Medulla oblongata (tissue), 1 donor: ENCODE measurements around the gene BPTF.
"Not testable (repeated sequence)": the region's sequence is repeated elsewhere in the genome, so short reads cannot be mapped to it uniquely, and the experiment has no call there.

ENCODE experiments used
- DNase-seq: peaks from one replicate; pipeline ENCODE4 v3.0.0-alpha.2; 2015; ENCODE audit errors: extremely low spot score

BPTF gene

DNA sequence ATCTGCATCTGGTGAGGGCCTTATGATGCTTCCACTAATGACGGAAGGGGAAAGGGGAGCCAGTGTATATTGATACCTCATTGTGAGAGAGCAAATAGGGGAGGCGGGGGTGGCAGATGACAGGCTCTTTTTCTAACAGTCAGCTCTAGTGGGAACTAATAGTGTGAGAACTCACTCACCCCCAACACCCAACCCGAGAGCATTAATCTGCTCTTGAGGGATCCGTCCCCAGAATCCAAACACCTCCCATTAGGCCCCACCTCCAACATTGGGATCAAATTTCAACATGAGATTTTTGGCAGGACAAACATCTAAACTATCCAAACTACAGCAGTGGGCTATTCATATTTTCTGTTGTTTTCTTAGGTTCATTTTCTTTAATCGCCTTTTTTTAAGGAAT lies 54.4 kb downstream of the BPTF start:
- DNase-seq = no peak

DNA sequence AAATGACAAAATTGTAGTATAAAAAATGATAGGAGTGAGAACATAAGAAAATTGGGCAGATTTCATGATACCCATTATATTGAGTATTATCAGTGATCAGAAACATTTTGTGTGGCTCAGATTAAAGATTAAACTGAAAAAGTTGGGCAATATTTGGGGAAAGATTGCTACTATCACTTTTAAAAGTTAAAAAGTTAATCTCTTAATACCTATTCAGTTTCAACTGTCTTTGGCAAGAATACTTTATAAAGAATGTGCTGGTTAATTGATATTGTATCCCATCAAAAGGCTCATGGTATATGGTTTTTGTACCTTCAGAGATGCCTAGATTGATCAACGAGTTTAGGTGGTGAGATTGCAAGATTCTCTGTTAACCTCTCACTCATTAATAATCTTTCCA lies 55.8 kb downstream of the BPTF start:
- no peak for DNase-seq

DNA sequence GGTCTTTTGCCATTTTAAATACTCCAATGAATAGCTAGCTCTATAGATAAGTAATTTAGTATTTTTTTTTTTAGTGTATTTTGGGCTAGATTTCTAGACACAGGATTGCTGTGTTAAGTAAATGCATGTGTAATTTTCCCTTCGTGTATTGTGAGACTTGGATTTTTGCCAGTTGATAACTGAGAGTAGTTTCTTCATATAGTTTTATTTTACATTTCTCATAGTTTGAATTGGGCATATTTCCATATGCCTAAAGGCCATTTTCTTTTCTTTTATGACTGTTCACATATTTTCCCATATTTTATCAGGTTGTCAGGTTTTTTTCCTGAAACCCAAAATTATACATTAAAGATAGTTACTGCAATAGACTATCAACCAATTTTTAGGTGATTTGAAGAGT lies 59.4 kb downstream of the BPTF start:
- DNase-seq = no peak

DNA sequence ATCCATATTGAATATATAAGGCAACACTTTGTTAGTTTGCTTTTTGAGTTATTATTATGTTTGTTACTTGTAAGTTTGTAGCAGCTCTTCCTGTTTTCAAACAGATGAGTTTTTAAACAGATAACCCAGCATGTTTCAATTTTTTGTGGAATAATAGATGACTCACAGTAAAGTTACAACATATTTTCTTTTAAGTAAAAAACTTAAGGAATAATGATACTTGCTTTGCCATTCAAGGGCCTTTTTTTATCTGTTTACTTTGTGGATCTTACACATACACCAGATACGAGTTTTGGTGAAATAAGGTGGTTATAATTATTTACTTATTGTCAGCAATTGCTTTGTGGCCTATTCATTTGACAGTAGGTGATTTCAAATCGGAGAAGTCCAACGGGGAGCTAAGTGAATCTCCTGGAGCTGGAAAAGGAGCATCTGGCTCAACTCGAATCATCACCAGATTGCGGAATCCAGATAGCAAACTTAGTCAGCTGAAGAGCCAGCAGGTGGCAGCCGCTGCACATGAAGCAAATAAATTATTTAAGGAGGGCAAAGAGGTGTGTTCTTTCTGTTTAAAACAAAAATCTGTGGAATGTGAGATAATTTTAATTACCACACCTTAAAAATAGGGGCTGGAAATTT lies 66.3 kb downstream of the BPTF start:
- DNase-seq = peak; percentile 47

DNA sequence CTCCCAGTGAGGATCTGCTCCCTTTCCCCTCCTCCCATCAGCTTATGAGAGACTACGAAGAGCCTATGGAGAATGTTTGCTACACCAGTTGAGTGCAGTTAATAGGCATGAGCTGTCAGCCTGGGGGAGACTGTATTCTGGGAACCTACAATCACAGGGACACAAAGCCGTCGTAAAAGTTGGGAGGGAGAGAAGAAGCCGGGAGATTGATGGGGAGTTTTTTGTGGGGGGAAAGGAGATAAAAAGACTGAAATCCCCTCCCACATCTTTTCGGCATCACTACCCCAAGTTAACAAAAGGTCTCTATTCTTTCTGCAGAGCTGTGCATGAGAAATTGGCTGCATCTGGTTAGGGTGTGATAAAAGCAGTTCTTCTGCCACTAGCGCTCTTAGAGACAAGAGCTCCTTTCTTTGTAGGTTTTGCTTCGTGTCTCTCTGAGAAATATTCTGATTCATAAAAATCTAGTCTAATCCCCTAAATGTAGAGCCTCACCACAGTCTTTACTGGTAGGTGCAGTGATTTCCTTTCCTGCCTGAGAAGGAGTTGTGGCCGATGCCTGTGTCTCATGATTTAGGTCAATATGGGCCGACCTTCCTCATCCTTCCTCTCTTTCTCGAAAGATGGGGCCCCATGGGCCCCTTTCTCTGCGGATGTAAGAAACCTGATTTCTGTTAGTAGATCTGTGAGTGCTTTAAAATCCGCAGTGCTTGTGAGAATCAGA lies 77.4 kb downstream of the BPTF start:
- DNase-seq = peak; percentile 73

GRCh38 chr17:67905298-67905697 lies 80.0 kb downstream of the BPTF start:
- DNase-seq = not testable (repeated sequence)

DNA sequence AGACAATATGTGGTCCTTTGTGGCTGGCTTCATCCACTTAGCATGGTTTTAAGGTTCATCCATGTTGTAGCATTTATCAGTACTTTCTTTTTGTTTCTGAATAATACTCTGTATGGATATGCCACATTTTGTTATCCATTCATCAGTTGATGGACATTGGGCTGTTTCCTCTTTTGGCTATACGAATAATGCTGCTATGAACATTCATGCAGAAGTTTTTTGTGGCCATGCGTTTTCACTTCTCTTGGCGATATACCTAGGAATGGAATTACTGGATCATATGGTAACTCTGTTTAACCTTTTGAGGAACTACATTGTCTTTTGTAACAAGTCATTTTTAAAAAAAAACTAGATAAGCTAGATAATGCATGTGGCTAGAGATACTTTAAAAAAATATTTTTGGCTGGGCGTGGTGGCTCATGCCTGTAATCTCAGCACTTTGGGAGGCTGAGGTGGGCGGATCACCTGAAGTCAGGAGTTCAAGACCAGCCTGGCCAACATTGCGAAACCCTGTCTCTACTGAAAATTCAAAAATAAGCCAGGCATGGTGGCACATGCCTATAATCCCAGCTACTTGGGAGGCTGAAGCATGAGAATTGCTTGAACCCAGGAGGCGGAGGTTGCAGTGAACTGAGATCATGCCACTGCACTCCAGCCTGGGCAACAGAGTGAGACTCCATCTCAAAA lies 85.0 kb downstream of the BPTF start:
- DNase-seq = not testable (repeated sequence)

GRCh38 chr17:67911059-67911782 lies 85.9 kb downstream of the BPTF start:
- DNase-seq = no peak

DNA sequence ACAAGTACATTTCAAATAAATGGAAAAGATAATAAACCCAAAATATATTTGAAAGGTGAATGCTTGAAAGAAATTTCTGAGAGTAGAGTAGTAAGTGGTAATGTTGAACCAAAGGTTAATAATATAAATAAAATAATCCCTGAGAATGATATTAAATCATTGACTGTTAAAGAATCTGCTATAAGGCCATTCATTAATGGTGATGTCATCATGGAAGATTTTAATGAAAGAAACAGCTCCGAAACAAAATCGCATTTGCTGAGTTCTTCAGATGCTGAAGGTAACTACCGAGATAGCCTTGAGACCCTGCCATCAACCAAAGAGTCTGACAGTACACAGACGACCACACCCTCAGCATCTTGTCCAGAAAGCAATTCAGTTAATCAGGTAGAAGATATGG lies 86.8 kb downstream of the BPTF start:
- DNase-seq = no peak

- no peak for DNase-seq
Observed at GRCh38 chr17:67912656-67913055, 87.4 kb downstream of the BPTF start.

- no peak for DNase-seq
Observed at GRCh38 chr17:67920212-67920611, 94.9 kb downstream of the BPTF start.

DNA sequence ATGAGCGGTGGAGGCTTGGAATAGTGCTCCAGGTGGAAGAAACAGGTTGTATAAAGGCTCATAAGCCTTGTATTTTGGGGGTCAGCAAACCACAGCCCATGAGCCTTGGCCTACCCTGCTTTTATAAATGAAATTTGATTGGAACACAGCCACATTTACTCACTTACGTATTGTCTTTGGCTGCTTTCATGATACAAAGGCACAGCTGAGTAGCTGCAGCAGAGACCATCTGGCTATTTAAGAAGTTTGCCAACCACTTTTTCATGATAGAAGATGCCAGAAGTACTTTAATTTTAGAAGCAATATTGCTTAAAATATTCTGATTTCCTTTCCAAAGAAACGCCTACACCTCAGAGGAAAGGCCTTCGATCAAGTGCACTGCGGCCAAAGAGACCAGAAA lies 97.2 kb downstream of the BPTF start:
- no peak for DNase-seq

DNA sequence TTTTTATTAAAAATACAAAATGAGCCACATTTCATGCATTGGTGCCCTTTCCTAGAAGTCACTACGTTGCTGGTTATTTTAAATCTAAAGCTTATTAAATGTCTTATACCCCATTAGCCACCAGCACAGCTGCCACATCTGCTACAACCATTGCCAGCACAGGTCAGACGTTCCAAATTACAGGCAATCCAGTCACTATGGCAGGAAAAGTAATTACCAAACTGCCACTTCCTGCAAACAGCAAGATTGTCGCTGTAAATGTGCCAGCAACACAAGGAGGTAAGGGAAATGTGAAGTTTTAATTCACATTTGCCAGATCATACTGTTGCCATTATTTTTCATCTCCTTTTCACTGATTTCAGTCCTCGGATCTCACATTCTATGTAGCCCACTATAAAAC lies 103.5 kb downstream of the BPTF start:
- DNase-seq = not testable (repeated sequence)

DNA sequence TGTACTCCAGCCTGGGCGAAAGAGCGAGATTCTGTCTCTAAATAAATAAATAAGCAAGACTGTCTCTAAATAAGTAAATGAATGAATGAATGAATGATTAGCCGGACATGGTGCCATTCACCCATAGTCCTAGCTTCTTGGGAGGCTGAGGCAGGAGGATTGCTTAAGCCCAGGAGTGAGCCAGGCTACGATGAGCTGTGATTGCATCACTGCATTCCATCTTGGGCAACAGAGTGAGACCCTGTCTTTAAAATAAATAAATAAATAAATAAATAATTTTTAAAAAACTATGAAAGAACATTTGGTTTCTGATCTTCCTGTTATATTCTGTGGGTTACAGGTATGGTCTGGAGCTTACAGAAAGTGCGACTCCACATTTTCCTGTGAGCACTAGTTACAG lies 105.9 kb downstream of the BPTF start:
- DNase-seq = no peak

- DNase-seq = no peak
Observed at GRCh38 chr17:67942810-67943209, 117.5 kb downstream of the BPTF start.

DNA sequence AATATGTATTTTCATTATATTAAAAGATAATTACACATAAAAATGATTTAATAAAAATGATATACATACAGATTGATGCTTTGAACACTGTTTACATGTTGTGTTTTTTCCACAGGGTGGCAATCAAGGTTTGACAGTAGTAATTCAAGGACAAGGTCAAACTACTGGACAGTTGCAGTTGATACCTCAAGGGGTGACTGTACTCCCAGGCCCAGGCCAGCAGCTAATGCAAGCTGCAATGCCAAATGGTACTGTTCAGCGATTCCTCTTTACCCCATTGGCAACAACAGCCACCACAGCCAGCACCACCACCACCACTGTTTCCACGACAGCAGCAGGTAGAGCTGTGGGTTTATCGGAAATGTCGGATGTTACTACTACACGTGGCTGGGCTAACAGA lies 118.7 kb downstream of the BPTF start:
- no peak for DNase-seq

GRCh38 chr17:67946513-67946912 lies 121.2 kb downstream of the BPTF start:
- DNase-seq = no peak

DNA sequence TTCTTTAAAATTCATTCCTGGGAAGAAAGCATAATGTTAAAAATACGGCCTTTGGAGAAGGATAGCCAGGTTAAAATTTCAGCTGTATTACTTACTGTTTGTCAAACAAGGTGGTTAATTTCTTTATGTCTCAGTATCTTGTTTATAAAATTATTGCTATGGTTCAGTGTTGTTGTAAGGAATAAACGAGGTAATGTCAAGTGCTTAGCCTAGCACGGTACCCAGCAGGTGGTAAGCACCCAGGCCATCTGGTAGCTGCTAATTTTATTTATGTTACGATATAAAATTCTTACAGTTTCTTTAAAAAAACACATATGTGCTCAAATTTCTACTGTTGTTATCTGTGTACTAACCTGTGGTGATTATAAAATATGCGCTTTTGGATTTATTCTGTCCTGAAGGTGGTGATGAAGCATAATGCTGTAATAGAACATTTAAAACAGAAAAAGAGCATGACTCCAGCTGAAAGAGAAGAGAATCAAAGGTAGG lies 122.1 kb downstream of the BPTF start:
- DNase-seq = no peak

- no peak for DNase-seq
Observed at GRCh38 chr17:67950945-67951344, 125.6 kb downstream of the BPTF start.

GRCh38 chr17:67959510-67959909 lies 134.2 kb downstream of the BPTF start:
- no peak for DNase-seq

- not testable (repeated sequence) for DNase-seq
Observed at GRCh38 chr17:67960276-67960675, 135.0 kb downstream of the BPTF start.

DNA sequence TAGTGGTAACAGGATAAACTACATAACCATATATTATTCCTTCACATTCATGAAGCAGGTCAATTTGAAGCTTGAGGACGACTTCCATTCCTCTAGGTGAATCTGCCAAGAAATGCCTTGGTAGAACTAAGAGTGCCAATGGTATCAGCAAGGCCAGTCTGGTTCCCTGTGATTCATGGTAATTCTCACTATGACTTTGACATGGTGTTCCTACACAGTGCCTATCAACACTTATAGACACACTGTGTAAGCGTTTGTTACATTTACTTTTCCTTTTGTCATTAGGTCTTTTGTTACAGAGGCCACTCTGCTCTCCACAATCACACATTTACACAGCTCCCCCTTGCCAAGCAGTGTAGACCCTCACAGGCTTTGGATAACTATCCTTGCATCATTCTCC lies 136.9 kb downstream of the BPTF start:
- not testable (repeated sequence) for DNase-seq
